NCI-H1105 treated with DMSO at 0.1 percent for 48 hours (cell line): ENCODE measurements around the gene SOX1.

Experiments
- DNase-seq: peaks from one replicate; lab custom pipeline; 2025; lab: John Stamatoyannopoulos, UW

Gene SOX1

GRCh38 chr13:112067116-112067741 lies at the start of gene SOX1:
SOX1 (plus strand) TSS chr13:112067149; CDS start chr13:112067659, 510 bp downstream.
- peak; percentile 70 for DNase-seq

DNA sequence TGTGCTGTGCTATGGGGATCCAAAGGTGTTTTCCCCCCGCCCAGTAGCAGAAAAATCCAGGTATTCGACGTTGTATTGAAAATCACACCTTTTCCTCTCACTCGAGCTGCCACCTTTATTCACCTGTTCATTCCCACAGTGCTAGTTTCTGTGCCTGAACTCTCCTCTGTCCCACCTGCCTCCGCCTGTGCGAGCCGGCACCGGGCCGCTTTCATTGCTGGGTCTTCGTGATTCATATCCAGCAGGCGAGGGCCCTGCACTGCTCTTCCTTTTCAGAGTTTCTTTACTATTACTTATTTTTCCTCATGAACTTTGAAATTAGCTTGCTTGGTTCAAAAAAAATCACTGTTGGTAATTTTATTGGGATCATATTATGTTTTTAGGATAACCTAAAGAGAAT lies 42.4 kb upstream of the SOX1 start:
- no peak for DNase-seq

DNA sequence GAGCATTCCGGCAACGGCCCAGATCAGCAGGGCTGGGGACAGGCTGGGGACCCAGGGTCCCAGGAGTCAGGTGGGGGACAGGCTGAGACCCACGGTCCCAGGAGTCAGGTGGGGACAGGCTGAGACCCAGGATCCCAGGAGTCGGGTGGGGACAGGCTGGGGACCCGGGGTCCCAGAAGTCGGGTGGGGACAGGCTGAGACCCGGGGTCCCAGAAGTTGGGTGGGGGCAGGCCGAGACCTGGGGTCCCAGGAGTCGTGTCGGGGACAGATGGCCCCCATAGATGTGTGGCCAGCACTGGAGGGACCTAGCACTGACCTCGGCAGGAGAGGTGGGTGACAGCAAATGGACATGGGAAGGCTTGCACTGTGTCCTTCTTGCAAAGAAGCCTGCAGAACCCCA lies 39.7 kb upstream of the SOX1 start:
- DNase-seq, result no peak

DNA sequence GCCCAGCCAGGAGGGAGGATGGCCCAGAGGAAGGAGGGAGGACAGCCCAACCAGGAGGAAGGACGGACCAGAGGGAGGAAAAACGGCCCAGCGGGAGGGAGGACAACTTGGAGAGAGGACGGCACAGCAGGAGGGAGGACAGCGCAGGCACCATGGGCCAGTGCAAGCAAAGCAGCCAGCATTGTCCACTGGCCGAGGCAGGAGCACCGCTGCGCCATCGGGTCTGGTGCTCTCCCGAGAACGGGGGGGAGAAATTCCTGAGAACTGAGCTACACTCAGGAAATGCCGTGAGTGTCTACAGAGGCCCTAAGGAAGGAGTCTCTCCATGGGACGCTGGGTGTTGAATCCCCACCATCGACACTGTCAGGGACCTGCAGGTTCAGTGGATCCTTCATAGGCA lies 38.5 kb upstream of the SOX1 start:
- no peak for DNase-seq

GRCh38 chr13:112029143-112029542 lies 37.8 kb upstream of the SOX1 start:
- no peak for DNase-seq

DNA sequence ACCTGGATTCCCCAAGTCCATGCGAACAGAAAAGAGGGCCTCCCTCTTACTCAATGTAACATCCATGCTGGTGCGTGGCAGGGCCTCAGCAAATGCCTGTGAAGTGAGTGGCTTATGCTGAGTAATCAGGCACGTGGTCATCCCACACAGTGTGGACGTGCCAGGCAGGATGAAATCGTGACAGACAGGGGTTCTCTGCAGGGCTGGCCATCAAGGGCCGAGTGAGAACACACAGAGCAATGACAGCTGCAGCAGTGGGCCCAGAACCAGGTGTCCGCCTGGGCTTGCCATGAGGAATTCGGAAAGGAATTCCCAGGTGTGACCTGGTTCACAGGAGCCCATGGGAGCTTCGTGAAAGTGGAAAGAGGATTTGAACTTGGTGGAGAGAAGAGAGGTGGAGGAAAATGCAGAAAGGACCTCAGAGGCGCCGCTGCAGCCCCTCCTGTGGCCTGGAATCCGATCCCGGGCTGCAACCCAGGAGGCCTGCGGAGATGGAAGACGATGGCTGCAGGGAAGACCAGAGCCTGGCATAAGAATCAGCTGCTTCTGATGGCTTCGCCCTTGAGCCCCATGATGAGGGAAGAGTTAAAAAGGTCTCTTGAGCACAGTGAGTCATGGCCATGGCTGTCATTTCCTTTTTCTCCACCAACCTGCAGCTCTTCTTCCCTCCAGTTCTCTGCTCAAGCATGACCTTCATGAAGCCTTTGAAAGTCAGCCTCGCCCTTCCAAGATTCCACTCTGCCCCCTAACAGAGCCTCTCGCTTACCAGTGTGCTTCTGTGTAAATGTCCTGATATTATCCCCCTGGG lies 34.6 kb upstream of the SOX1 start:
- DNase-seq, result peak; percentile 71

- no peak for DNase-seq
Measured at GRCh38 chr13:112034231-112034630, 32.7 kb upstream of the SOX1 start.

DNA sequence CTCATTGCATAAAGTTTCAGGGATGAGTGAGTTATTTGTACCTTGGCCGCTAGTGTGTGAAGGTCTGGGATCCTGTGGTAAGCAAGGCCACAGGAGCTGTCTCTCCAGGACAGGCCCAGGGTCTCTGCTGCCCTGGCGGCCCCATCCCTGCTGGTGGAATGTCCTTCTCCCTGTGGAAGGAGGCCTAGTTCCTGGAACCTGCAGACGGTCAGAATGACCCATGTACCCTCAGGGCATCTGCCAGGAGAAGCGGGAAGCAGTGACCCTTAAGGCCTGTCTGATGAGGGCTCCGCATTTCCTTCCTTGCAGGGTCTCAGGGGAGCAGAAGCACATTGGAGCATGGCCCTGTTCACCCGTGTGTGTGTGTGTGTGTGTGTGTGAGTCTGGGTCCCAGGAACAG lies 32.1 kb upstream of the SOX1 start:
- no peak for DNase-seq

GRCh38 chr13:112042496-112042895 lies 24.5 kb upstream of the SOX1 start:
- no peak for DNase-seq

DNA sequence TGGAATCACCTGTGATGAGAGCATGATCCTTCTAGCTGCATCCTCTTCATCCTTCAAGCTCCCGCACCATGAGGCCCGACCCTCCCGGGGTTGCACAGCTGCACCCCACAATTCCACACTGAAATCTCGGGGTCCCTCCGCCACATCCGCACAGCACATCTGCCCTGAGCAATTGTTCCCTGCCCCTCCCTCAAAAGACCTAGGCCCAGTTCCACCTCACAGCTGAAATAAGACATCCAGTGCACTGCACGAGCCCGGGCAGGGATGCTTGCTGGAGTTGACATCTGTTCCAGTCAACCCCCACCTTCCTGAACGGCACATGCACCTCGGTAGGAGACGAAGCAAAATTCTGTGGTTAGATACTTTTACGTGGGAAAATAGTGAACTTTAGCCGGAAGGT lies 14.7 kb upstream of the SOX1 start:
- no peak for DNase-seq

DNA sequence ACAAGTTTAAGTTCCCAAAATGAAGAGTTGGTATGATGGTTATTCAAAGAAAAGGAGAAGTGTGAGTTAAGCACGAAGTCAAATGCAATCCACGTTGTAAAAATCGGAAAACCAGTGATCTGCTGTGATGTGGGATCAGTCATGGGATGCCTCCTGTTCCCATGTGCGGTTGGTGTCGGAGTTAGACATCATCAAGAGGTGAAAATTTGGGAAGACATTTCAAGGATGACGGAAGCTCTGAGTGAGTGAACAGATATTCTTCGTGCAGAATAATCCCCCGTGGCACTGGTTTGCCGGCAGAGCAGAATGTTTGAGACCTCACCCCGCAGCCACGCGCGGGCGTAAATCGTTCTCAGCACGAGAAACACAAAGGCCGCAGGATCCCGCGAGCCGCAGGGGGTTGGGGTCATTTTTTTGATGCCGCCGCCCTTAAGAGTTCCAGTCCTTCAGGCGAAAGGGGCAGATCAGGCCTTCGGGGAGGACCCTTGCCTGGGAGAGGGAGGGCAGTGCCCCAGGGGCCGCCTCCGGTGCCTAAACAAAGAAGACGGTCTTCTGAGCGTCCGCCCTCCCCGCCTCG lies 13.7 kb upstream of the SOX1 start:
- no peak for DNase-seq

- DNase-seq, result no peak
Measured at GRCh38 chr13:112053744-112054615, 13.0 kb upstream of the SOX1 start.

DNA sequence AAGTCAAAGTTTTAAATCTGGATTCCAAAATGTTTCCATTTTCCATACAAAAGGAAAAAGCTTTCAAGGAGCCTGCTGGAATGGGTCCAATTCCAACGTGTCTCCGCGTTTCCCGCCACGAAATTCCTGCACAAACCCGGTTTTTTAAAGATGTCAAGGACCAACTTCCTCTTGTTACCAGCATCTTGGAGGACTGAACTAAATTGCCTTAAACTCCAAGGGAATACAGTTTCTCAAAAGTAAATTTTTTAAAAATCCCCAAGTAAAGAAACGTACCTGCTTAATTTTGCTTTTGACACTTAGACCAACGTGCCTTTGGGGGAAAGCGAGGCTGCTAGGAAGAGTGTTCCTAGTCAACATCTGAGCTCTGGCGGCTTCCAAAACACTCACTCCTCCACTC lies 12.3 kb upstream of the SOX1 start:
- DNase-seq, result no peak

- no peak for DNase-seq
Measured at GRCh38 chr13:112055036-112055914, 11.7 kb upstream of the SOX1 start.

GRCh38 chr13:112055915-112056269 lies 11.1 kb upstream of the SOX1 start:
- no peak for DNase-seq

DNA sequence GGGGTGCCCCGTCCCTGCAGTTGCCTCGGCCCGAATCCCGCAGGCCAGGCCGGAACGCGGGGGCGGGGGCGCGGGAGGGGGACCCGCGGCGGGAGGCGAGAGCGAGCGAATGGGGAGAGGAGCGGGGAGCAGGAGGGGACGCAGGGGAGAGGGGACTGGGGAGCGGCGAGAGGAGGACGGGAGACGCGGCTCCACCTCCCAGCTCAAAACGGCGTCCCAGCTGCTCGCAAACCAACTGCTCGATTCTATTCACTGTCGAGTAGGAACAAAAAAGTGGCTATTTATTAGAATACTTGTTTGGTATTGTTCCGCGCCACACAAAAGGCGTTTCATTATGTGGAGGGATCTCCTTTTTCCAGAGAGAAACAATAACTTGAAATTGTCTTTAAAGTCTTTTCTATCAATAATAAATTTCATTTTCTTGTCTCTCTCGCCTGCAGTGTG lies 10.6 kb upstream of the SOX1 start:
- DNase-seq, result peak; percentile 44

- peak; percentile 63 for DNase-seq
Measured at GRCh38 chr13:112056739-112057438, 10.1 kb upstream of the SOX1 start.

GRCh38 chr13:112057439-112057735 lies 9.6 kb upstream of the SOX1 start:
- DNase-seq, result no peak

DNA sequence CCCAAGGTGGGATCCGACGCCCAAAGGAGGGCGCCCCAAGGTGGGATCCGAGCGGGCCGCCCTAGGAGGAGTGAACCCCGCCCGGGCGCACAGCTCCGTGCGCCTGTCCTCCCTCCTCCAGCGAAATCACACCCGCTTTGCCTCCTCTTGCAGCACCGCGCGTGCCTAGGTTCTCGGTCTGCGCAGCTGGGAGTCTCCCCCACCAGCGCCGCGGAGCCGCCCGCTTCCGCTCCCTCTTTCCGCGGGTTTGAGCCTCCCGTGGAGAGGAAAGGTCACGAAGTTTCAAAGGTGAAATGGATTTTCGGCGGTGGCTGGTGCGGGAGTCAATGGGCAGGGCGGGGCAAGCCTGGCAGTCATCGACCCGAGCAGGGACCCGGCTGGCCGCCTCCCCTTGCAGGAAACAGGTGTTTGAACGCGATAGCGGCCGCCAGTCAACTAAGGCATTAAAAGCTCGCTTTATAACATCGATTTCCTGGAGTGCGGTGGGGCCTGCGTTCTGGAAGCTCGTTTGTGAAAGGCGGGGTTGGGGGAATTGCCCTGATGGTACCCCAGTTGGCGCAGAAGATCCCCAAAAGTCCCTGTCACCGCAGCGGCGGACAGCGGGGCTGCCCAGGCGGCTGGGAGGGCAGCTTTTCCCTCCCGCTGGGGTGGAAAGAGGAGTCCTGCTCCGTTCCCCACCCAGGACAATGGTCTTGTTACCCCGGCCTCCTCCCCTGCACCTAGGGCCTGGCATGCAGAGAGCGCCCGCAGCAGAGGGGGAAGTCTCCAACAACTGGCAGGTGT lies 9.0 kb upstream of the SOX1 start:
- DNase-seq, result peak; percentile 78

DNA sequence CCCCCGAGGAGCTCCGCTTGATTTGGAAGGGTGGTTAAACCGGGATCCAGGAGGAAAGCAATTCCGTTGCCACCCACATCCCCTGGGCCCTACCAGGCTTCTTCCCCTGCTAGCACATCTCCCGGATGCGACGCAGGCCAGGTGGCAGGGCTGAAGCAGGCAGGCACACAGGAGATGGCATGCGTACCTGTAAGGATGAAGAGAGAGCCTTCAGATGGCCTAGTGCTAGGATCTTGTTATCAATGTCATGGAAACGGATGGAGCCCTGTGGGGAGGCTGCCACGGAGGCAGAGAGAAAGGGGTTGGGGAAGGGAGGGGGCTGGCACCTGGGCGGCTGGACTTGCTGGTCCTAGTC lies 8.5 kb upstream of the SOX1 start:
- peak; percentile 51 for DNase-seq
